Naive B cell (primary cell): ENCODE data around the gene ATP5PB. TPM values are rescaled to one million over a fixed set of nuclear protein-coding genes. Genes with fewer than 3 reads are reported as not detected.

ENCODE experiments used
- ATAC-seq, 2 donors: fragments of 150-1000 bp; cut with Tn5 transposase; 2 replicates each; pipeline ENCODE4 v1.10.0; 2021; ENCODE audit warnings: low read depth in 2 of 2, mild to moderate bottlenecking in 2 of 2, moderate library complexity in 2 of 2
- DNase-seq: peaks from one replicate; pipeline ENCODE4 v3.0.0; 2022
- H3K27ac Mint-ChIP-seq, 6 donors: one replicate each; pipeline ENCODE4 v1.8.0; 2020 to 2022; ENCODE audit warnings: mild to moderate bottlenecking in 6 of 6, mixed read lengths in 6 of 6, moderate library complexity in 5 of 6, inconsistent platforms in 2 of 6
- H3K27me3 Mint-ChIP-seq, 3 donors: one replicate each; pipeline ENCODE4 v1.8.0; 2021 to 2022; ENCODE audit warnings: mixed read lengths in 3 of 3, mild to moderate bottlenecking in 1 of 3
- H3K36me3 Mint-ChIP-seq, 2 donors: one replicate each; pipeline ENCODE4 v1.8.0; 2020 to 2022; ENCODE audit warnings: mixed read lengths in 2 of 2, inconsistent platforms in 1 of 2, mild to moderate bottlenecking in 1 of 2
- H3K4me1 Mint-ChIP-seq, 3 donors: one replicate each; pipeline ENCODE4 v1.8.0; 2020 to 2022; ENCODE audit warnings: mixed read lengths in 3 of 3, inconsistent platforms in 1 of 3, mild to moderate bottlenecking in 1 of 3, moderate library complexity in 1 of 3
- H3K4me3 Mint-ChIP-seq, 8 donors: one replicate each; pipeline ENCODE4 v1.8.0; 2020 to 2022; ENCODE audit warnings: mild to moderate bottlenecking in 8 of 8, mixed read lengths in 8 of 8, moderate library complexity in 8 of 8, inconsistent platforms in 2 of 8
- H3K9me3 Mint-ChIP-seq, 7 donors: one replicate each; pipeline ENCODE4 v1.8.0; 2020 to 2022; ENCODE audit warnings: mixed read lengths in 7 of 7, mild to moderate bottlenecking in 5 of 7, inconsistent platforms in 2 of 7, moderate library complexity in 1 of 7
- polyA plus RNA-seq, 6 donors: library from polyadenylated mRNA; unstranded; fragments of 300-500 nt; fragmentation: Illumina TruSeq; gene quantifications; one replicate each; pipeline ENCODE4 v1.2.3, GENCODE V29; 2021; ENCODE audit warnings: low read depth in 6 of 6

Gene ATP5PB
- polyA plus RNA-seq, 6 donors from 2014 or later, result 356 to 441 (median 405) TPM

DNA sequence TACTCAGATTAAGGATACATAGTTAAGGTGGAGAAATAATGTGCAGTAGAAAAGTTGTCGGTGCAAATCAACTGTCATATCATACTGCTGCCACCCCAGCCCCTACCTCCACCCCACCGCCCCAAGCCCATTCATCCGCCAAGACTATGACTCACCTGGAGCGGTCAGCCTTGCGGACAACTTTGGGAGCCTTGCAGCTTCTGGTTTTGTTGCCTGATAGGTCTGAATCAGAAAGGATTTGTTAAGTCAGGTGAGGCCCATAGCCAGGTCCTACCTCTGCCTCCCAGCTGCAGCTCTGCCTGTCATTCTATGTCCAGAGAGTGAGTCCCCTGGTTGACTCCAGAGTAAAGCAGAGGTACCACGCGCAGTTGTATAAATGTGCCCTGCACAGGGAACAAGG is 37.2 kb downstream of the ATP5PB start:
- H3K4me3 Mint-ChIP-seq, result no peak overlapping the region
- no peaks in the 10 kb centered on the region for H3K9me3 Mint-ChIP-seq
- H3K4me1 Mint-ChIP-seq, result peaks cover 0 to 9% (median 3%) of the 10 kb centered on the region in 3 donors
- no peak overlapping the region for H3K27ac Mint-ChIP-seq
- no peaks in the 10 kb centered on the region for H3K27me3 Mint-ChIP-seq
- DNase-seq (no peak), ATAC-seq (no peak)
- H3K36me3 Mint-ChIP-seq, result no peaks in the 10 kb centered on the region

DNA sequence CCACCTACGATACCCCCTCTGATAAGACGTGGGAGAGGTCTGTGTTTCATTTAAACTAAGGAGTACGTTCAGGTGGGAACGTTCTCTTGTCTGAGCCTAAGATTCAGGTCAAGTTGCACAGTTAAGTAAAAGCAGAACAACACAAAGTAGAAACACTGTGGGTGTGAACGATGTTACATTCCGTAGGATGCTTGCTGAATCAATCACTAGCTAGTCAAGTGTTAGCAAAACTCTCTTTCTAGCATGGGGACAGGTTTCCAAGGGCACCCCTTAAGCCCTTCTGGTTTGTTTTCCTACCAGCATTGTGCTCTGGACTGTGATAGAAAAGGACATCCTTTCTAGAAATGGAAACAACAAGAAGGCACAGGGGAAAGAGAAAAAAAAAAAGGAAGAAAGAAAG is 37.9 kb downstream of the ATP5PB start:
- Mint-ChIP-seq H3K4me3 (no peak overlapping the region), H3K27ac (no peak overlapping the region), H3K36me3 (no peaks in the 10 kb centered on the region), H3K9me3 (no peaks in the 10 kb centered on the region), H3K4me1 (peaks cover 0 to 4% (median 0%) of the 10 kb centered on the region in 3 donors), H3K27me3 (no peaks in the 10 kb centered on the region)
- no peak for DNase-seq
- no peak for ATAC-seq

DNA sequence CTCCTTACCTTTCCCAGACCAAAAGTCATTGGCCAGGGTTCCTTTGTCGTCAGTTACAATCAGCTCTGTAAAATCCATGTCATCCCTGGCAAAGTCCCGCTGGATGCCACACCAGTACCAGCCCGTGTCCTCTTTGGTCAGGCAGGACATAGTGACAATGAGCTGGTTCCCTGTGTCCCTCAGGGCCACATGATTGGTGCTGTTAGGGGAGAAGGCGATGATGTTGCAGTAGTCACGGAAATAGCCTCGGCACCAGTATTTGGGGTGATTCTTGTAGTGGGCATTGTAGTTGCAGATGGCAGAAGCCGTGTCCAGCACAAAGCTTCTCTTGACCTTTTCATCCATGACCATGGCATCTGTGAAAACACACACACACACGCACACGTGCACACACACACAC is 39.4 kb downstream of the ATP5PB start:
- Mint-ChIP-seq H3K4me1 (peaks cover 0 to 3% (median 0%) of the 10 kb centered on the region in 3 donors), H3K27me3 (no peaks in the 10 kb centered on the region), H3K4me3 (no peak overlapping the region), H3K9me3 (no peaks in the 10 kb centered on the region), H3K27ac (peak overlapping the region in 1 of 6 donors; percentile 48), H3K36me3 (no peaks in the 10 kb centered on the region)
- DNase-seq (no peak), ATAC-seq (no peak)

DNA sequence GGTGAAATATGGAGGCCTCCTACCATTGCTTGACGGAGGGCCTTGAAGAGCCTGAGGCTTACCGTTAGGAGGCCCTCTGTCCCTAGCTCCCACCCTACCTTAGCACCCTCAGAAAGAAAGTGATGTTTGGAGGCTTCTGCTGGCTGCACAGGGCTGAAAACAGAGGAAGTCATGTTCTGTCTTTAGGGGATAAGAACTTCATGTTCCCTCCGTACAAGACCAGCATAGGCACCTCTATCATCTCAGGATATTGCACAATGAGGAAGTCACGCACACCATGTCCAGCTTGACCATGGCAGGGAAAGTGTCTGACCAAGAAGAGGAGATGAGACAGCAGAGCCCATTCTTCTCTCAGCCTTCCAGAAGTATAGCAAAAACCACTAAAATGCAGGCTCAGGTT is 40.3 kb downstream of the ATP5PB start:
- Mint-ChIP-seq H3K4me1 (no peaks in the 10 kb centered on the region), H3K4me3 (no peak overlapping the region), H3K27me3 (no peaks in the 10 kb centered on the region), H3K36me3 (no peaks in the 10 kb centered on the region), H3K27ac (no peak overlapping the region), H3K9me3 (no peaks in the 10 kb centered on the region)
- no peak for ATAC-seq
- DNase-seq, result no peak

DNA sequence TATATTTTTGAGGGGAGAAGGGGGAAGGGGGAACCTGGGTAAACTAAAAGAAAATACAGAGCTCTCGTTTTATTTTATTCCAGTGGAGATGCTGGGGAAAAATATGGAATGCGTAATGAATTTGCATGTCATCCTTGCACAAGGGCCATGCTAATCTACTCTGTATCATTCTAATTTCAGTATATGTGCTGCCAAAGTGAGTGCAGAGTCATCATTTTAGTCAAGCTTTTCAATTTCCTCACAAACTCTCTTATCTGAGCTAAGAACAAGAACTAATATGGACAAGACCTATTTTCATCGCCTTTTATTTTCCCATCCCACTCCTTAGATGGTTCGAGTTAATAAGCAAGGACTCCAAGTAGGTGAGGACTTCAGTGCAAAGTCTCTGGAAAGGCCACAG is 41.0 kb downstream of the ATP5PB start:
- H3K27ac Mint-ChIP-seq, result no peak overlapping the region
- peaks cover 0 to 1% (median 0%) of the 10 kb centered on the region in 7 donors for H3K9me3 Mint-ChIP-seq
- ATAC-seq (no peak), DNase-seq (no peak)
- no peaks in the 10 kb centered on the region for H3K36me3 Mint-ChIP-seq
- no peaks in the 10 kb centered on the region for H3K4me1 Mint-ChIP-seq
- H3K27me3 Mint-ChIP-seq, result no peaks in the 10 kb centered on the region
- H3K4me3 Mint-ChIP-seq, result no peak overlapping the region

DNA sequence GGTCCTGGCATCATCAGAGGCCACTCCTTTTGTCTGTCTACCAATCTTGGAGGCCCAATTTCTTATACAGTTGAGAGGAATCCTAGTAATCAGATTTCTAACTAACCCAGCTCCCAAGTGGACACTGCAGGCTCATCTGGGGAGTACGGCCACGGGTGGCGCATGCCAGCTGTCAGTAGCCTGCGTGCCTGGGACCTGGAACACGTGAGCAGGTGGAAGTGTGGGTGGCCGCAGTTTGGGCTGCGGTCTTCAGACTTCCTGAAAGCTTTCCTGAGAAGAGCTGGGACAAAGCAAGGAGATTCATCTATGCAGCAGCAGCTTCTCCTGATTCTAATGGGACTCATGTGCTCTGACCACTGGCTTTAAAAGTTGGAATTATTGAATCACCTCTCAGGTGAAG is 41.8 kb downstream of the ATP5PB start:
- no peaks in the 10 kb centered on the region for H3K27me3 Mint-ChIP-seq
- H3K4me3 Mint-ChIP-seq, result peak overlapping the region in 1 of 8 donors; percentile 76
- H3K9me3 Mint-ChIP-seq, result peaks cover 0 to 4% (median 2%) of the 10 kb centered on the region in 7 donors
- H3K27ac Mint-ChIP-seq, result no peak overlapping the region
- H3K4me1 Mint-ChIP-seq, result no peaks in the 10 kb centered on the region
- ATAC-seq (no peak), DNase-seq (no peak)
- H3K36me3 Mint-ChIP-seq, result no peaks in the 10 kb centered on the region

DNA sequence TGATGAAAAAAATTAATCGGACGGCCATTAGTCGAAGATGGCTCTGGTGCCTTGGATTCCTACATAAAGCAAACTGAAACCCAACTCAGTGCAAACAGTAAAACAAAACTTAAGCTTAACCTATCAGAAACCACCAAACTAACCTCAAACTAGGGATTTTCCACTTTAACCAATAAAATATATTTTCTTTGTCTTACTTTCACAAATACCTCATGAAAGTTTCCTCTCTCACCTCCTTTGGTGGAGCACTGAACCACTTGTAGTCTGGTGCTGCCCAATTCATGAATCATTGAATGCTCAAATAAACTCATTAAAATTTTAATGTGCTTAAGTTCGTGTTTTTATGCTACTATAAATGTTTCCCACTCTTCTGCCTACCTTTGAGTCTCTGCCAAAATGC is 47.1 kb downstream of the ATP5PB start:
- Mint-ChIP-seq H3K4me1 (peaks cover 0 to 8% (median 4%) of the 10 kb centered on the region in 3 donors), H3K27me3 (no peaks in the 10 kb centered on the region), H3K4me3 (no peak overlapping the region), H3K9me3 (peaks cover 0 to 11% (median 7%) of the 10 kb centered on the region in 7 donors), H3K36me3 (peaks cover 0 to 6% of the 10 kb centered on the region in 2 donors), H3K27ac (peak overlapping the region in 2 of 6 donors; percentile 39 to 52)
- no peak for DNase-seq
- peak in 1 of 2 donors; percentile 32 for ATAC-seq

DNA sequence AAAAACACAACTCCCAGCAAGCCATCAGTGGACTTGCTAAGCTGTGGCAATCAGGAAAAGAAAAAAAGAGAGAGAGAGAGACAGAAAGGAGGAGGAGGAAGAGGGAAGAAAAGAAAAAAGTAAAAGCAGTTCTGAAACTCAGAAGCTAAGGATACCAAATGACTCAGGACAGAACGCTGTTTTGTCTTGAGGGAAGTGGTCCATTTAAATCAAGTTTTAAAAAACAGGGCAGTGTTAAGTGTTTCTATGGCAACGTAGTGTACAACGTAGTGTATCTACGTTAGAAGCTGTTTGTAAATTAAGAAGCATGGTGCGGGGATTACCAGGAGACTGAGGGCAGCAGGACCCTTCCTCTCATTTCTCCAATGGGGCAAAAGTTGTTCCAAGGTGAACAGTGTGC is 48.3 kb downstream of the ATP5PB start:
- DNase-seq (no peak), ATAC-seq (no peak)
- H3K27me3 Mint-ChIP-seq, result no peaks in the 10 kb centered on the region
- H3K36me3 Mint-ChIP-seq, result peaks cover 0 to 6% of the 10 kb centered on the region in 2 donors
- peaks cover 0 to 11% (median 7%) of the 10 kb centered on the region in 7 donors for H3K9me3 Mint-ChIP-seq
- peak overlapping the region in 2 of 6 donors; percentile 59 to 64 for H3K27ac Mint-ChIP-seq
- H3K4me3 Mint-ChIP-seq, result no peak overlapping the region
- H3K4me1 Mint-ChIP-seq, result peaks cover 2 to 9% (median 6%) of the 10 kb centered on the region in 3 donors

DNA sequence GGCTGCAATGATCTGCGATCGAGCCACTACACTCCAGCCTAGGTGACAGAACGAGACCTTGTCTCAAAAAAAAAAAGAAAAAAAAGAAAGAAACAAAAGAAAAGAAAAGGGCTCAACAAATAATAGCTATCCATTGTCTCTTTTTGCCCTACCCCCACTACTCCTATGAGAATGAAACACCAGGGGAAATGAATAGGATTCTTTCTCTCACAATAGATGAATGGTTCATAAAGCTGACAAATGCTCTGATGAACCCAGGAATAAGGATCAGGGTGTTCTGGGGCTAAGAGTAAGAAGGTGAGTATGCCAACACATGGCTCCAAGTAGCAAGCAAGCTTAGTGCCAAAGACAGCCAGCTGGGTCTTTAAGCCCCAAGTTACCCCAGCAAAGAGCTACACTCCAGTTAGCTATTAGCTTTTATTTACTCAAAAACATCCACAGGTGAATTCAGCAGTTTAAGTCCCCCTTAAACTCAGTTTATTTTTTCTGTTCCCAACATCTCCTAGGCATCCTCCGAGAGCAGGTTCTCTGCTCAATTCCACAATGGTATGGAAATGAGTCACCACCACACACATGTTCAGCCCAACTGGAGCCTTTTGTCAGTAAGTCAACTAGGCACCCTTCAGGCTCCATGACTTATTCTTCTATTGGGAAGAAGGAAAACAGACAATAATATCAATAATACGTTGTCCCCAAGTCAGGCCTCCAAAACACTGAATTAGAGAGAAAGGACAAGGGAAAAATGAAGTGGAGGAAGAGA is 49.9 kb downstream of the ATP5PB start:
- no peak overlapping the region for H3K4me3 Mint-ChIP-seq
- ATAC-seq, result no peak
- no peaks in the 10 kb centered on the region for H3K27me3 Mint-ChIP-seq
- peak overlapping the region in 1 of 6 donors; percentile 64 for H3K27ac Mint-ChIP-seq
- peaks cover 0 to 6% of the 10 kb centered on the region in 2 donors for H3K36me3 Mint-ChIP-seq
- peaks cover 0 to 11% (median 7%) of the 10 kb centered on the region in 7 donors for H3K9me3 Mint-ChIP-seq
- no peak for DNase-seq
- peaks cover 19 to 20% (median 19%) of the 10 kb centered on the region in 3 donors for H3K4me1 Mint-ChIP-seq

DNA sequence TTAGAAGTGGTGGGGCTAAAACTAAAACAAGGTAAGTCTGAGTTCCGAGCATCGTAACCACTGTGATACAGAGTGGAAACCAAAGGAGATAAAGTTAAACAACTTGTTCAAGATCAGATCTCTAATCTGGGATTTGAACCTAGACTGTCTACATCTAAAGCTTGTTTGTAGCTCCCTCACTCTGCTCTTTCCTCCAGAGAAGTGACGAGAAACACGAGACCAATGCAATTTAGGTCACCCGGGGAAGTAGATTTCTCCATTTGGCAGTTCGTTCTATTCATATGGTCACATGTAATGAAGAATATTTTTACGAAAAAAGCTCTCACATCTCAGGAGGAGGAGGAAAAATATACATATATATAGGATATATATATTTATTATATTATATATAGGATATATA is 52.4 kb downstream of the ATP5PB start:
- H3K4me1 Mint-ChIP-seq, result peaks cover 35 to 43% (median 42%) of the 10 kb centered on the region in 3 donors
- DNase-seq, result no peak
- no peak for ATAC-seq
- H3K27ac Mint-ChIP-seq, result peak overlapping the region in 1 of 6 donors; percentile 11
- H3K36me3 Mint-ChIP-seq, result peaks cover 0 to 2% of the 10 kb centered on the region in 2 donors
- H3K4me3 Mint-ChIP-seq, result no peak overlapping the region
- H3K9me3 Mint-ChIP-seq, result peaks cover 0 to 2% (median under 1%) of the 10 kb centered on the region in 7 donors
- H3K27me3 Mint-ChIP-seq, result no peaks in the 10 kb centered on the region

DNA sequence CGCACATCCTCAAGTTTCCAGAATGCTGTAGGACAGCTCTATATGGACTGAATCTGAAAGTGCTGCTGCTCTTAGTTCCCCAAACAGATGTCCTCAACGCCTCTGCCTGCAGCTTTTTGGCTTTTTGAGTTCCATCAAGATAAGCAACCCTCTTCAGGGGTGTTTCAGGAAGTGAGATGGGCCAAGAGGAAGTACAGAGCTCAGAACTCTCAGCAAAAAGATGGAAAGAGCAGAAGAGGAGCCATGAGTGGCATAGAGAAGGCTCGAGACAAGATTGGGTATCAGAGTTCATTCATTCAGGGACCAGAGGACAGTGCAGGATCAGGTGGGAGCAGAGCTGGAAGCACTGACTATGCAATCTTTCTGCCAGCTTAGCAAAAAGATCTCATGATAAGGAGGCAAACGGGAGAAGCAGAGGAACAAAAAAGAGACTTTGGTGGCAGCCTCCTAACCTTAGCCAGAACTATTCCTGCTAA is 54.4 kb downstream of the ATP5PB start, which contains the start of the genes ADORA3 and TMIGD3:
Gene ADORA3 (minus strand): TSS at position 49 of the 476 bp plus-strand sequence. CDS start 279 bp downstream, outside the sequence.
Gene TMIGD3 (minus strand): TSS at position 49 of the 476 bp plus-strand sequence. CDS start 279 bp downstream, outside the sequence.
- Mint-ChIP-seq H3K9me3 (no peaks in the 10 kb centered on the region), H3K36me3 (no peaks in the 10 kb centered on the region), H3K27me3 (no peaks in the 10 kb centered on the region), H3K27ac (peak within 1 kb of the TSS; percentile 37 to 98 (median 88)), H3K4me1 (peaks cover 39 to 56% (median 56%) of the 10 kb centered on the region in 3 donors), H3K4me3 (peak within 1 kb of the TSS; percentile 0 to 87 (median 66))
- DNase-seq (peak; percentile 71), ATAC-seq (peak; percentile 20 to 36)

DNA sequence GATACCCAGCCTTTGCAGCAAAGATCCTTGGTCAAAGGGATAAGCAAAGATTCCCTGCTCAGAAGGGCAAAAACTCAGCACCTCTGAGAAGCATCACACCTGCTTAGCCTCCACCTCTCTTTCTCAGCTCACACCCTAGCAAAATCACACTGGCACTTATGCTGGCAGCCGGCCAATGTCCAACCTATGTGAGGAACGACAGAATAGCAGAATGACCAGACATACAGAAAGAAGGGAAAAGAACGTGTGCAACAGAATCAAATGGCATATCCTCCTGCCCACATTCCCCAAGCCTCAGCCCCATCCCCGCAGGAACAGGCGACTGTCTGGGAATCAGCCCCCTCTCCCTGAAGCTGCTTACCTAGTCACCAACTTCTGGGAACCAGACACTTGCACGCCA is 54.8 kb downstream of the ATP5PB start:
- Mint-ChIP-seq H3K36me3 (no peaks in the 10 kb centered on the region), H3K4me1 (peaks cover 40 to 61% (median 58%) of the 10 kb centered on the region in 3 donors), H3K27me3 (no peaks in the 10 kb centered on the region), H3K9me3 (no peaks in the 10 kb centered on the region), H3K27ac (peak overlapping the region in 4 of 6 donors; percentile 59 to 96 (median 86)), H3K4me3 (peak overlapping the region in 5 of 8 donors; percentile 42 to 87 (median 72))
- ATAC-seq, result no peak
- no peak for DNase-seq

DNA sequence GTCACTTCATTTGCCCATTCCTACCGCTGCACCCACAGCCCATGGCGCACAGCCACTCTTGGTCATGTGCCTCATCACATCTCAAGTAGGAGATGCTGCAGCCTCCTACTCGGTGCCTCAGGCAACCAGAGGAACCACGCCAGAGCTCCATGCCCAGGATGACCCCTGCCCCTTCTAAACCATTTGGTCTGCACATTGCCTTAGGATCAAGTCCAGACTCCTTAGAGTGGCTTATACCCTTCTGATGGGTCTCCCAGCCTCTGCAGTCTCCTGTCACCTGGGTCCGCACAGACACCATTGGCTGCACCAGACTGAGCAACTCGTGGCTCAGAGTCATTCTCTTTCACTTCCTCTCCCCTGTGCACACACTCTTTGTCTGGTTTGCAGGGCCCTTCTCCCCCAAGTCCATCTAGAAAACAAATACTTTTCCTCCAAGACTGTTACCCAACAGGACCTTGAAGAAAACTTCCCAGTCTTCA is 56.4 kb downstream of the ATP5PB start:
- peak overlapping the region; percentile 11 to 87 (median 64) for H3K4me3 Mint-ChIP-seq
- peaks cover 46 to 68% (median 59%) of the 10 kb centered on the region in 3 donors for H3K4me1 Mint-ChIP-seq
- DNase-seq (peak; percentile 83), ATAC-seq (peak; percentile 60 to 62)
- H3K36me3 Mint-ChIP-seq, result no peaks in the 10 kb centered on the region
- H3K9me3 Mint-ChIP-seq, result no peaks in the 10 kb centered on the region
- H3K27ac Mint-ChIP-seq, result peak overlapping the region; percentile 11 to 98 (median 95)
- no peaks in the 10 kb centered on the region for H3K27me3 Mint-ChIP-seq

DNA sequence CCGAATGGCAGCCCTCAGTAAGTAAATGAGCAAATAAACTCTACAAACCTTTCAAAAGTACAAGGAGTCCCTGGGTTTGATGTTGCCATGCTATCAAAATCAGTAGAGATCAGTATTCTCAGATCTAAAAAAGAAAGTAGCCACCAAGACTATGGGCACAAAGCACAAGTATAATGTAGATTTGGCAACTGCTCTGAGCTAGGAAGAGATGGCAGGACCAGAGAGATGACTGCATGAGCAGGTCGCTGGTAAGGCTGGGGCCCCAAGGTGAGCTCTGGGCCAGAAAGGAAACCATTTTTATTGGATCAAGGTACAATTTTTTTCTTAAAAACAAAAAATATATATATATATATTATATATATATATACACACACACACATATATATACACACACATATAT is 57.3 kb downstream of the ATP5PB start:
- Mint-ChIP-seq H3K4me3 (peak overlapping the region; percentile 5 to 87 (median 64)), H3K27me3 (no peaks in the 10 kb centered on the region), H3K9me3 (no peaks in the 10 kb centered on the region), H3K4me1 (peaks cover 46 to 68% (median 59%) of the 10 kb centered on the region in 3 donors), H3K36me3 (no peaks in the 10 kb centered on the region), H3K27ac (peak overlapping the region; percentile 6 to 98 (median 95))
- no peak for DNase-seq
- ATAC-seq, result no peak
